Gastrocnemius medialis (tissue), 4 donors: ENCODE data around the gene GMPPB.

Experiments
- POLR2A ChIP-seq, 2 donors: fragments of 450-650 bp; IDR thresholded peaks; one replicate each; pipeline ENCODE4 v1.6.1; 2017; ENCODE audit warnings: antibody characterized with exemption in 2 of 2, mild to moderate bottlenecking in 2 of 2, moderate library complexity in 2 of 2
- TF ChIP-seq, protein P1 (sequence below), 5 experiments: fragments of 450-650 bp in 3 of 5; fragments of 200-600 bp in 2 of 5; sonication (generic) in 2 of 5; IDR thresholded peaks in 4 of 5; conservative IDR thresholded peaks in 1 of 5; 1 replicate in 4 of 5; 2 replicates in 1 of 5; pipeline ENCODE4 v1.5.1; 2016 to 2019; ENCODE audit warnings: antibody characterized with exemption in 5 of 5, mild to moderate bottlenecking in 3 of 5, moderate library complexity in 3 of 5

DNA sequence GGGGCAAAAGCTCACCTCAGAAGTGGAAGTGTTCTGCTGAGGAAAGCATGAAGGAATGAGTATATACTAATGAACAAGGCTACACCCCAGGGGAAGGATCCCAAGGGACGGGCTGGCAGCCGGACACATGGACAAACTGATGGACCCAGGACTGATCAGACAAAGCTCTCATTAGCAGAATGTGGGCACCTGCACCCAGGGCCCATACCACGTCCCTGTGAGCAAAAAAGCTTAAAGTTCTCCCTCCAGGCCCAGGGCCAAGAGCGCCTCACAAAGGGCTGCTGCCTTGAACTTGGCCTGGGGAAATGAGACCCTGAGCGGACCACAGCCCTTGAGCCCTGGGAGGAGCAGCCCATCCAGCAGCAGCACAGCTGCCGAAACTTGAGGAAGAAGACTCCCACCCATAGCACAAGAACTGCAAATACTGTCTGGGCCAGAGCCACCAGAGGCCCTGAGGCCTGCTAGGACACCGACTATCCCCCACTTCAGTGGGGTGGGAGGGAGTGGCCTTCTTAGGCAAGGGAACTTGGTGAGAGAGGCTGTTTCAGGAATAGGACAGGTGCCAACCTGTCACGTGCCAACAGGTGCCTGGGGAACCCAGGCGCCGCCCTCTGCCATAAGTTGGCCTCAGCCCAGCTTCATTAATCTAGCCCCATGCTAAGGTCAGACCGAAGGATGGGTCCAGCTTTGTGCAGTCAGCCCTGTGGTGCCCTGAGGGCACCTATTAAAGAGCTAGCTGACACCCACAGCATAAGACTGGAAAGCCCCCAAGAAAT is 2.3 kb upstream of the GMPPB start:
- TF ChIP-seq POLR2A (IDR thresholded peaks at IDR 0.05): no peak
- TF ChIP-seq, protein P1, sequence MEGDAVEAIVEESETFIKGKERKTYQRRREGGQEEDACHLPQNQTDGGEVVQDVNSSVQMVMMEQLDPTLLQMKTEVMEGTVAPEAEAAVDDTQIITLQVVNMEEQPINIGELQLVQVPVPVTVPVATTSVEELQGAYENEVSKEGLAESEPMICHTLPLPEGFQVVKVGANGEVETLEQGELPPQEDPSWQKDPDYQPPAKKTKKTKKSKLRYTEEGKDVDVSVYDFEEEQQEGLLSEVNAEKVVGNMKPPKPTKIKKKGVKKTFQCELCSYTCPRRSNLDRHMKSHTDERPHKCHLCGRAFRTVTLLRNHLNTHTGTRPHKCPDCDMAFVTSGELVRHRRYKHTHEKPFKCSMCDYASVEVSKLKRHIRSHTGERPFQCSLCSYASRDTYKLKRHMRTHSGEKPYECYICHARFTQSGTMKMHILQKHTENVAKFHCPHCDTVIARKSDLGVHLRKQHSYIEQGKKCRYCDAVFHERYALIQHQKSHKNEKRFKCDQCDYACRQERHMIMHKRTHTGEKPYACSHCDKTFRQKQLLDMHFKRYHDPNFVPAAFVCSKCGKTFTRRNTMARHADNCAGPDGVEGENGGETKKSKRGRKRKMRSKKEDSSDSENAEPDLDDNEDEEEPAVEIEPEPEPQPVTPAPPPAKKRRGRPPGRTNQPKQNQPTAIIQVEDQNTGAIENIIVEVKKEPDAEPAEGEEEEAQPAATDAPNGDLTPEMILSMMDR (IDR thresholded peaks at IDR 0.05 in 4 of 5, conservative IDR thresholded peaks at IDR 0.05 in 1 of 5): no peak
